SK-N-MC (cell line): ENCODE measurements around the gene ZNRF3.

Experiments used
- EZH2 ChIP-seq: fragments of 200-600 bp; sonication (generic); IDR thresholded peaks from one replicate; pipeline ENCODE4 v1.6.1; 2017; ENCODE audit warnings: antibody characterized with exemption
- FOXP2 ChIP-seq: optimal IDR thresholded peaks from 2 replicates; pipeline ENCODE3; 2011; ENCODE audit warnings: mild to moderate bottlenecking, moderate library complexity; ENCODE audit not compliant: insufficient read depth; ENCODE audit errors: extremely low read length, control extremely low read depth
- POLR2AphosphoS5 ChIP-seq: IDR thresholded peaks from 2 replicates; pipeline ENCODE4 v1.6.1; 2012; ENCODE audit warnings: mild to moderate bottlenecking, low read depth, low read length, borderline replicate concordance

DNA sequence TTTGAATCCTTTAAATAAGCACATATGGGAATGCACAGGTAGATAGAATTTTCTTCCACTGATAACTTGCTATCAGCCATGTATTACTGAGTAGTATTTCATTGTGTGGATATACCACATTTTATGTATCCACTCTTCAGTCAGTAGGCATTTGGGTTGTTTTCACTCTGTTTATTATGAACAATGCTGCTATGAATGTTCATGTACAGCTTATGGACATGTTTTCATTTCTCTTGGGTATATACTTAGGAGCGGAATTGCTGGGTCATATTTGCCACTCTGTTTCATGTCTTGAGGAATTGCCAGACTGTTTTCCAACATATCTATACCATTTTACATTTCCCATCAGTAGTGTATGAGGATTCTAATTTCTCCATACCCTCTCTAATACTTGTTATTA, 63.8 kb downstream of the ZNRF3 start:
- no peak for TF ChIP-seq POLR2AphosphoS5
- no peak for TF ChIP-seq FOXP2
- TF ChIP-seq EZH2 = no peak
